Activated T-helper 2 cell treated with anti-CD3 and anti-CD28 coated beads, Interferon-gamma antibody, Interleukin-2, Interleukin-4, amounts not matched to agents 10 μg/mL and 5 μg/mL and 100 μg/mL, durations not matched to agents 14 hours and 24 hours and 36 hours (primary cell): Measurements from ENCODE around the gene PTPRG. TPM values are rescaled to one million over a fixed set of nuclear protein-coding genes. Genes with fewer than 3 reads are reported as not detected.

Source experiments
- DNase-seq: peaks from one replicate; pipeline ENCODE4 v3.0.0; 2021; ENCODE audit warnings: low spot score
- H3K27ac Mint-ChIP-seq: one replicate; pipeline ENCODE4 v1.8.0; 2021; ENCODE audit warnings: mixed read lengths
- H3K27me3 Mint-ChIP-seq: one replicate; pipeline ENCODE4 v1.8.0; 2021; ENCODE audit warnings: low read depth, mixed read lengths
- H3K36me3 Mint-ChIP-seq: one replicate; pipeline ENCODE4 v1.8.0; 2021; ENCODE audit warnings: low read depth, mixed read lengths
- H3K4me1 Mint-ChIP-seq: one replicate; pipeline ENCODE4 v1.8.0; 2021; ENCODE audit warnings: low read depth, mixed read lengths
- H3K4me3 Mint-ChIP-seq: one replicate; pipeline ENCODE4 v1.8.0; 2021; ENCODE audit warnings: low read depth, mild to moderate bottlenecking, moderate library complexity, mixed read lengths
- H3K9me3 Mint-ChIP-seq: one replicate; pipeline ENCODE4 v1.8.0; 2021; ENCODE audit warnings: mixed read lengths
- intact Hi-C: fragments of 100-400 bp; cut with micrococcal nuclease; formaldehyde crosslinking; loops from one replicate; pipeline ENCODE4 v1.15.1; 2023
- total RNA-seq: library from RNA; stranded (reverse); gene quantifications from 2 replicates; pipeline ENCODE4 v1.2.3, GENCODE V29; 2022

PTPRG gene
- total RNA-seq, 1 donor from 2014 or later, result 5.1 TPM

- Mint-ChIP-seq H3K4me1 (no peaks in the 10 kb centered on the region), H3K4me3 (no peak overlapping the region), H3K36me3 (no peaks in the 10 kb centered on the region), H3K27ac (no peak overlapping the region), H3K27me3 (no peaks in the 10 kb centered on the region), H3K9me3 (no peaks in the 10 kb centered on the region)
- no peak for DNase-seq
- intact Hi-C loops, result no loop called here
These were observed 365.6 kb downstream of the PTPRG start for GRCh38 chr3:61926923-61927322.

- no peaks in the 10 kb centered on the region for H3K4me1 Mint-ChIP-seq
- no peaks in the 10 kb centered on the region for H3K27me3 Mint-ChIP-seq
- no peaks in the 10 kb centered on the region for H3K9me3 Mint-ChIP-seq
- no peak overlapping the region for H3K4me3 Mint-ChIP-seq
- no peak overlapping the region for H3K27ac Mint-ChIP-seq
- no peaks in the 10 kb centered on the region for H3K36me3 Mint-ChIP-seq
- intact Hi-C loops, result no loop called here
- DNase-seq, result no peak
These were observed 366.0 kb downstream of the PTPRG start for GRCh38 chr3:61927332-61927731.

- no peak overlapping the region for H3K27ac Mint-ChIP-seq
- H3K4me3 Mint-ChIP-seq, result no peak overlapping the region
- no peaks in the 10 kb centered on the region for H3K27me3 Mint-ChIP-seq
- H3K36me3 Mint-ChIP-seq, result no peaks in the 10 kb centered on the region
- no peaks in the 10 kb centered on the region for H3K9me3 Mint-ChIP-seq
- no peak for DNase-seq
- intact Hi-C loops, result no loop called here
- no peaks in the 10 kb centered on the region for H3K4me1 Mint-ChIP-seq
These were observed 366.7 kb downstream of the PTPRG start for GRCh38 chr3:61928039-61928438.

GRCh38 chr3:61928776-61929314 is 367.5 kb downstream of the PTPRG start:
- DNase-seq, result no peak
- Mint-ChIP-seq H3K27me3 (no peaks in the 10 kb centered on the region), H3K36me3 (no peaks in the 10 kb centered on the region), H3K27ac (no peak overlapping the region), H3K9me3 (no peaks in the 10 kb centered on the region), H3K4me1 (no peaks in the 10 kb centered on the region), H3K4me3 (no peak overlapping the region)
- intact Hi-C loops, result no loop called here

GRCh38 chr3:61929617-61930016 is 368.2 kb downstream of the PTPRG start:
- H3K9me3 Mint-ChIP-seq, result no peaks in the 10 kb centered on the region
- H3K4me1 Mint-ChIP-seq, result no peaks in the 10 kb centered on the region
- H3K4me3 Mint-ChIP-seq, result no peak overlapping the region
- H3K36me3 Mint-ChIP-seq, result no peaks in the 10 kb centered on the region
- intact Hi-C loops, result no loop called here
- H3K27ac Mint-ChIP-seq, result no peak overlapping the region
- DNase-seq, result no peak
- H3K27me3 Mint-ChIP-seq, result no peaks in the 10 kb centered on the region

GRCh38 chr3:61932499-61932898 is 371.1 kb downstream of the PTPRG start:
- Mint-ChIP-seq H3K36me3 (no peaks in the 10 kb centered on the region), H3K4me1 (no peaks in the 10 kb centered on the region), H3K27me3 (no peaks in the 10 kb centered on the region), H3K9me3 (no peaks in the 10 kb centered on the region), H3K27ac (no peak overlapping the region), H3K4me3 (no peak overlapping the region)
- no peak for DNase-seq
- intact Hi-C loops, result no loop called here

GRCh38 chr3:61933798-61934504 is 372.6 kb downstream of the PTPRG start:
- H3K9me3 Mint-ChIP-seq, result no peaks in the 10 kb centered on the region
- H3K4me3 Mint-ChIP-seq, result no peak overlapping the region
- no peaks in the 10 kb centered on the region for H3K36me3 Mint-ChIP-seq
- H3K27me3 Mint-ChIP-seq, result no peaks in the 10 kb centered on the region
- intact Hi-C loops, result no loop called here
- no peaks in the 10 kb centered on the region for H3K4me1 Mint-ChIP-seq
- DNase-seq, result no peak
- no peak overlapping the region for H3K27ac Mint-ChIP-seq

- Mint-ChIP-seq H3K27ac (no peak overlapping the region), H3K4me3 (no peak overlapping the region), H3K36me3 (no peaks in the 10 kb centered on the region), H3K9me3 (no peaks in the 10 kb centered on the region), H3K27me3 (no peaks in the 10 kb centered on the region), H3K4me1 (no peaks in the 10 kb centered on the region)
- no peak for DNase-seq
- intact Hi-C loops, result no loop called here
These were observed 373.1 kb downstream of the PTPRG start for GRCh38 chr3:61934505-61934871.

GRCh38 chr3:61935814-61936213 is 374.4 kb downstream of the PTPRG start:
- H3K4me1 Mint-ChIP-seq, result no peaks in the 10 kb centered on the region

GRCh38 chr3:61936344-61936937 is 375.1 kb downstream of the PTPRG start:
- no peaks in the 10 kb centered on the region for H3K9me3 Mint-ChIP-seq
- no peaks in the 10 kb centered on the region for H3K4me1 Mint-ChIP-seq
- no peak overlapping the region for H3K4me3 Mint-ChIP-seq
- no peaks in the 10 kb centered on the region for H3K27me3 Mint-ChIP-seq
- H3K36me3 Mint-ChIP-seq, result no peaks in the 10 kb centered on the region
- DNase-seq, result no peak
- H3K27ac Mint-ChIP-seq, result no peak overlapping the region
- intact Hi-C loops, result no loop called here

More at GRCh38 chr3:61935814-61936213, 374.4 kb downstream of the PTPRG start:
- H3K4me3 Mint-ChIP-seq, result no peak overlapping the region
- DNase-seq, result no peak
- intact Hi-C loops, result no loop called here
- H3K9me3 Mint-ChIP-seq, result no peaks in the 10 kb centered on the region
- H3K27ac Mint-ChIP-seq, result no peak overlapping the region
- no peaks in the 10 kb centered on the region for H3K36me3 Mint-ChIP-seq
- H3K27me3 Mint-ChIP-seq, result no peaks in the 10 kb centered on the region

GRCh38 chr3:61937477-61937876 is 376.1 kb downstream of the PTPRG start:
- H3K36me3 Mint-ChIP-seq, result no peaks in the 10 kb centered on the region
- no peak overlapping the region for H3K27ac Mint-ChIP-seq
- H3K9me3 Mint-ChIP-seq, result no peaks in the 10 kb centered on the region
- DNase-seq, result no peak
- H3K27me3 Mint-ChIP-seq, result no peaks in the 10 kb centered on the region
- intact Hi-C loops, result no loop called here
- H3K4me3 Mint-ChIP-seq, result no peak overlapping the region
- no peaks in the 10 kb centered on the region for H3K4me1 Mint-ChIP-seq

GRCh38 chr3:61938878-61939549 is 377.6 kb downstream of the PTPRG start:
- Mint-ChIP-seq H3K4me3 (no peak overlapping the region), H3K9me3 (no peaks in the 10 kb centered on the region), H3K36me3 (no peaks in the 10 kb centered on the region), H3K27me3 (no peaks in the 10 kb centered on the region), H3K27ac (no peak overlapping the region), H3K4me1 (no peaks in the 10 kb centered on the region)
- DNase-seq, result no peak
- intact Hi-C loops, result no loop called here

- Mint-ChIP-seq H3K27me3 (no peaks in the 10 kb centered on the region), H3K27ac (no peak overlapping the region), H3K4me1 (no peaks in the 10 kb centered on the region), H3K4me3 (no peak overlapping the region), H3K36me3 (no peaks in the 10 kb centered on the region), H3K9me3 (no peaks in the 10 kb centered on the region)
- DNase-seq, result no peak
- intact Hi-C loops, result no loop called here
These were observed 378.9 kb downstream of the PTPRG start for GRCh38 chr3:61940236-61940635.
